ENCODE results near the gene CPNE6. TPM values are rescaled to one million over a fixed set of nuclear protein-coding genes. Genes with fewer than 3 reads are reported as not detected.

CPNE6 gene
- total RNA-seq, 1 donor from 2014 or later = not detected

DNA sequence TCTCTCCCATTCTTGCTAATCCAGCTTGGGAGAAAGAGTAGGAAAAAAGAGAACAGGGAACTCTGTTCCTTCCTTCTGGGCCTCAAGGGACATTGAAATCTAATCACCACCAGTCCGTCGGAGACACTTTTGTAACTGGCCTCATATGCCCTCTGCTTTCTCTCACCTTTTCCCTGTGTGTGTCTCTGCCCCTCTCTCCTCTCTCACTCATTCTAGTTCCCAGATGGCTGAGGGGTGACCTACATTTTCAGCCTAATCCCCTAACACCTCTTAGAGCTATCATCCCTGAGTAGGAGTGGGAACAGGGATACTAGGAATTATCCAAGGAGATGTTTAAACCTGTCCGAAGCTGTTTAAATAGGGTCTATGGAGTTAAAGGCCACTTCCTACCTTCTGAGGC lies 13.9 kb downstream of the CPNE6 start:
- Mint-ChIP-seq H3K27ac (no peak overlapping the region), H3K4me1 (peaks cover 18% of the 10 kb centered on the region), H3K27me3 (ENCODE audit: insufficient read depth, low read depth) (peaks cover 31% of the 10 kb centered on the region), H3K36me3 (no peaks in the 10 kb centered on the region), H3K9me3 (no peaks in the 10 kb centered on the region), H3K4me3 (no peak overlapping the region)
- H3K4me3 ChIP-seq = no peak overlapping the region
- no peaks in the 10 kb centered on the region for H4K20me1 ChIP-seq (ENCODE audit: low read depth)
- H3K4me1 ChIP-seq = peaks cover 29% of the 10 kb centered on the region
- no peaks in the 10 kb centered on the region for H3K9me3 ChIP-seq (ENCODE audit: low read depth)
- peaks cover 37% of the 10 kb centered on the region for H3K27me3 ChIP-seq
- TF ChIP-seq, protein P1, sequence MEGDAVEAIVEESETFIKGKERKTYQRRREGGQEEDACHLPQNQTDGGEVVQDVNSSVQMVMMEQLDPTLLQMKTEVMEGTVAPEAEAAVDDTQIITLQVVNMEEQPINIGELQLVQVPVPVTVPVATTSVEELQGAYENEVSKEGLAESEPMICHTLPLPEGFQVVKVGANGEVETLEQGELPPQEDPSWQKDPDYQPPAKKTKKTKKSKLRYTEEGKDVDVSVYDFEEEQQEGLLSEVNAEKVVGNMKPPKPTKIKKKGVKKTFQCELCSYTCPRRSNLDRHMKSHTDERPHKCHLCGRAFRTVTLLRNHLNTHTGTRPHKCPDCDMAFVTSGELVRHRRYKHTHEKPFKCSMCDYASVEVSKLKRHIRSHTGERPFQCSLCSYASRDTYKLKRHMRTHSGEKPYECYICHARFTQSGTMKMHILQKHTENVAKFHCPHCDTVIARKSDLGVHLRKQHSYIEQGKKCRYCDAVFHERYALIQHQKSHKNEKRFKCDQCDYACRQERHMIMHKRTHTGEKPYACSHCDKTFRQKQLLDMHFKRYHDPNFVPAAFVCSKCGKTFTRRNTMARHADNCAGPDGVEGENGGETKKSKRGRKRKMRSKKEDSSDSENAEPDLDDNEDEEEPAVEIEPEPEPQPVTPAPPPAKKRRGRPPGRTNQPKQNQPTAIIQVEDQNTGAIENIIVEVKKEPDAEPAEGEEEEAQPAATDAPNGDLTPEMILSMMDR (IDR thresholded peaks at IDR 0.05) = no peak
- TF ChIP-seq EZH2phosphoT487 (IDR thresholded peaks at IDR 0.05) (no peak), EZH2 (IDR thresholded peaks at IDR 0.05) (no peak)
- H3K79me2 ChIP-seq (ENCODE audit: low read depth) = no peaks in the 10 kb centered on the region
- no peaks in the 10 kb centered on the region for H3K36me3 ChIP-seq
- peaks cover 8% of the 10 kb centered on the region for H3F3A ChIP-seq (ENCODE audit: low read depth)
- no peak overlapping the region for H2AFZ ChIP-seq (replicated peaks)
- no peak overlapping the region for H3K9ac ChIP-seq
- no peak overlapping the region for H3K4me2 ChIP-seq
- DNase-seq (ENCODE audit: low spot score) = no peak
- no peak overlapping the region for H3K27ac ChIP-seq

DNA sequence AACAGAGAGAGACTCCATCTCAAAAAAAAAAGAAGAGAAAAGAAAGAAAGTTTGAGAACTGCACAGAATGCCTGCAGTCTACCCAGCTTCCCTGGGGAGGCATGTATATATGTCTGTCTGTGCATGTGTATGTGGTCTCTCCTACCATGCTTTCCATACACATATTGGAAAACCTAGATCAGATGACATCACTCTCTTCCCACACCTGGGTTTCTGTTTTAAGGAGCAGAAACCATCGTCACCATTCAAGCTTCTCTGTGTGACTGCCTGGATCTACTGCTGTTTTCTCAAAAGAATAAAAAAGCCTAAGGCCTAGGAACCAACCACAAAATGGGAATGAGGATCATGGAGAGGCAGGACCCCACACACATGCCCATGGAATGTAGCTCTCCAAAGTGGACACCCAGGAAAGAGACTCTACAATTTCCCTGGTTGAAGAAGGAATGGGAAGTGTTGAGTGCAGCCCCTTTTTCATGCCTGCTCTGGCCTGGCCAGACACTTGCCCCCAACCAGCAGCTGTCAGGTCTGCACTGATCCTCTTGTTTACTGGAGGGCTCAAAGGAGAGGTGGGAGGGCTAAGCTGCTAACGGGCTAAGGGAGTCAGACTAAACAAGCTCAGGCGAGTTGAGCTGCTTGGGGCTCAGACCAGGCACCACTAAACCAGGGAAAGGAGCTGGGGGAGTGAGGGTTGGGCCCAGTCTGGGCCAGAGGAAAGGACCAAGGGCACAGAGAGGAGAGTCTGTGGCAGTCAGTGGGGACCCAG lies 15.0 kb downstream of the CPNE6 start:
- Histone ChIP-seq H3K9ac (no peak overlapping the region), H3K27me3 (peaks cover 29% of the 10 kb centered on the region), H3K9me3 (ENCODE audit: low read depth) (no peaks in the 10 kb centered on the region), H3K27ac (no peak overlapping the region), H3K4me3 (no peak overlapping the region), H3K79me2 (ENCODE audit: low read depth) (no peaks in the 10 kb centered on the region), H3K4me1 (peaks cover 24% of the 10 kb centered on the region), H2AFZ (replicated peaks) (no peak overlapping the region), H3K36me3 (no peaks in the 10 kb centered on the region), H3K4me2 (peak overlapping the region; percentile 60), H3F3A (ENCODE audit: low read depth) (no peaks in the 10 kb centered on the region), H4K20me1 (ENCODE audit: low read depth) (no peaks in the 10 kb centered on the region)
- TF ChIP-seq, protein P1 (IDR thresholded peaks at IDR 0.05) = no peak
- TF ChIP-seq EZH2 (IDR thresholded peaks at IDR 0.05) (no peak), EZH2phosphoT487 (IDR thresholded peaks at IDR 0.05) (no peak)
- Mint-ChIP-seq H3K4me1 (peaks cover 15% of the 10 kb centered on the region), H3K9me3 (no peaks in the 10 kb centered on the region), H3K27me3 (ENCODE audit: insufficient read depth, low read depth) (peaks cover 23% of the 10 kb centered on the region), H3K36me3 (no peaks in the 10 kb centered on the region), H3K4me3 (no peak overlapping the region), H3K27ac (no peak overlapping the region)
- peak; percentile 74 for DNase-seq (ENCODE audit: low spot score)

DNA sequence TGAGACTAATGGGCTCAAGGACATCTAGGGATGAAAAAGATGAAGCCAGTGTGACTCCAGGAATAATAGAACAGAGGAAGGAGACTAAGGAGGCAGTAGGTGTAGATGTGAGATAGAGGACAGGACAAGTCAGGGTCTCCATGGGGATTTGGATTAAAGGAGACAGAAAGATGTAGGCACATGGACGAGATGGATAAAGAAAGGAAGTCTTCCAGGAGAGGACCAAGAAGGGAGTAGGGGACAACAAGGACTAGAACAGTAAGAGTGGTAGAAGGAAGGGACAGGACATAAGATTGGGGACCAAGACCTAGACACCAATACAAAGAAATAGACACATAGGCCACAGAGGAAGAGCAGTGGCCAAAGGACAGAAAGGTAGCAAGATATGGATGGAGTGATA lies 15.6 kb downstream of the CPNE6 start:
- no peak for DNase-seq (ENCODE audit: low spot score)
- Mint-ChIP-seq H3K27ac (no peak overlapping the region), H3K36me3 (no peaks in the 10 kb centered on the region), H3K4me3 (no peak overlapping the region), H3K27me3 (ENCODE audit: insufficient read depth, low read depth) (peaks cover 19% of the 10 kb centered on the region), H3K4me1 (peaks cover 13% of the 10 kb centered on the region), H3K9me3 (no peaks in the 10 kb centered on the region)
- H3K36me3 ChIP-seq = no peaks in the 10 kb centered on the region
- peaks cover 19% of the 10 kb centered on the region for H3K4me1 ChIP-seq
- H3K27ac ChIP-seq = no peak overlapping the region
- H3K4me2 ChIP-seq = peak overlapping the region; percentile 60
- no peaks in the 10 kb centered on the region for H3F3A ChIP-seq (ENCODE audit: low read depth)
- no peak overlapping the region for H2AFZ ChIP-seq (replicated peaks)
- TF ChIP-seq, protein P1 (IDR thresholded peaks at IDR 0.05) = no peak
- TF ChIP-seq EZH2phosphoT487 (IDR thresholded peaks at IDR 0.05) = no peak
- no peak for TF ChIP-seq EZH2 (IDR thresholded peaks at IDR 0.05)
- no peak overlapping the region for H3K4me3 ChIP-seq
- H3K27me3 ChIP-seq = peaks cover 22% of the 10 kb centered on the region
- no peaks in the 10 kb centered on the region for H3K9me3 ChIP-seq (ENCODE audit: low read depth)
- H4K20me1 ChIP-seq (ENCODE audit: low read depth) = no peaks in the 10 kb centered on the region
- H3K79me2 ChIP-seq (ENCODE audit: low read depth) = no peaks in the 10 kb centered on the region
- no peak overlapping the region for H3K9ac ChIP-seq
